OCI-LY3 (cell line): ENCODE results near the gene P4HB.

Source experiments
- EZH2phosphoT487 ChIP-seq: fragments of 200-600 bp; shearing (Covaris generic); IDR thresholded peaks from 2 replicates; pipeline ENCODE4 v1.6.1; 2018; ENCODE audit warnings: antibody characterized with exemption, mixed run types, low read depth
- TF ChIP-seq, protein P1 (sequence below): fragments of 200-600, 300-600 bp; sonication (generic); IDR thresholded peaks from 2 replicates; pipeline ENCODE4 v1.5.1; 2014; ENCODE audit warnings: antibody characterized with exemption, low read length, low read depth

GRCh38 chr17:81823820-81824550 lies 36.4 kb downstream of the P4HB start:
- TF ChIP-seq, protein P1, sequence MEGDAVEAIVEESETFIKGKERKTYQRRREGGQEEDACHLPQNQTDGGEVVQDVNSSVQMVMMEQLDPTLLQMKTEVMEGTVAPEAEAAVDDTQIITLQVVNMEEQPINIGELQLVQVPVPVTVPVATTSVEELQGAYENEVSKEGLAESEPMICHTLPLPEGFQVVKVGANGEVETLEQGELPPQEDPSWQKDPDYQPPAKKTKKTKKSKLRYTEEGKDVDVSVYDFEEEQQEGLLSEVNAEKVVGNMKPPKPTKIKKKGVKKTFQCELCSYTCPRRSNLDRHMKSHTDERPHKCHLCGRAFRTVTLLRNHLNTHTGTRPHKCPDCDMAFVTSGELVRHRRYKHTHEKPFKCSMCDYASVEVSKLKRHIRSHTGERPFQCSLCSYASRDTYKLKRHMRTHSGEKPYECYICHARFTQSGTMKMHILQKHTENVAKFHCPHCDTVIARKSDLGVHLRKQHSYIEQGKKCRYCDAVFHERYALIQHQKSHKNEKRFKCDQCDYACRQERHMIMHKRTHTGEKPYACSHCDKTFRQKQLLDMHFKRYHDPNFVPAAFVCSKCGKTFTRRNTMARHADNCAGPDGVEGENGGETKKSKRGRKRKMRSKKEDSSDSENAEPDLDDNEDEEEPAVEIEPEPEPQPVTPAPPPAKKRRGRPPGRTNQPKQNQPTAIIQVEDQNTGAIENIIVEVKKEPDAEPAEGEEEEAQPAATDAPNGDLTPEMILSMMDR: no peak
- TF ChIP-seq EZH2phosphoT487: no peak
